Bronchial epithelial cell (primary cell): Measurements from ENCODE around the gene TMEM178B. TPM values are rescaled to one million over a fixed set of nuclear protein-coding genes. Genes with fewer than 3 reads are reported as not detected.

Source experiments
- DNase-seq: peaks from one replicate; pipeline ENCODE4 v3.0.0-alpha.2; 2010; ENCODE audit warnings: low read depth
- FAIRE-seq: peaks from 2 replicates; lab custom pipeline; 2011; peaks lifted over from hg19 to GRCh38; lab: Jason Lieb, UNC
- H3K27me3 ChIP-seq: 2 replicates; pipeline ENCODE4 v1.5.1; 2011; ENCODE audit warnings: low read length; ENCODE audit not compliant: control insufficient read depth, insufficient read depth
- H3K36me3 ChIP-seq: 2 replicates; pipeline ENCODE4 v1.5.1; 2011; ENCODE audit warnings: low read length; ENCODE audit not compliant: control insufficient read depth, insufficient read depth
- H3K4me3 ChIP-seq: 2 replicates; pipeline ENCODE4 v1.5.1; 2011; ENCODE audit warnings: mild to moderate bottlenecking, low read depth, low read length, control low read depth
- CTCF ChIP-seq: IDR thresholded peaks from 2 replicates; pipeline ENCODE4 v1.5.1; 2011; ENCODE audit warnings: mild to moderate bottlenecking, moderate library complexity, low read length, control low read depth, inconsistent platforms; ENCODE audit not compliant: insufficient read depth, severe bottlenecking
- total RNA-seq: library from RNA; depleted of rRNA; stranded (reverse); fragments of >200 nt; gene quantifications from 2 replicates; pipeline ENCODE4 v1.2.1, GENCODE V29; 2014

The TMEM178B gene
- total RNA-seq, 1 donor from 2014 or later, result under 0.01 TPM

GRCh38 chr7:141158561-141158960 lies 84.7 kb downstream of the TMEM178B start:
- H3K27me3 ChIP-seq, result no peaks in the 10 kb centered on the region
- no peaks in the 10 kb centered on the region for H3K36me3 ChIP-seq
- no peak overlapping the region for H3K4me3 ChIP-seq
- no peak for FAIRE-seq
- TF ChIP-seq CTCF, result no peak
- peak; percentile 60 for DNase-seq

- no peak for TF ChIP-seq CTCF
- FAIRE-seq, result no peak
- no peaks in the 10 kb centered on the region for H3K36me3 ChIP-seq
- no peaks in the 10 kb centered on the region for H3K27me3 ChIP-seq
- no peak for DNase-seq
- H3K4me3 ChIP-seq, result no peak overlapping the region
Measured at GRCh38 chr7:141160246-141160860, 86.5 kb downstream of the TMEM178B start.

- DNase-seq, result no peak
- Histone ChIP-seq H3K27me3 (no peaks in the 10 kb centered on the region), H3K4me3 (no peak overlapping the region), H3K36me3 (no peaks in the 10 kb centered on the region)
- peak; percentile 95 for FAIRE-seq
- no peak for TF ChIP-seq CTCF
Measured at GRCh38 chr7:141161550-141162535, 88.0 kb downstream of the TMEM178B start.

GRCh38 chr7:141165521-141165920 lies 91.7 kb downstream of the TMEM178B start:
- no peak for TF ChIP-seq CTCF
- Histone ChIP-seq H3K4me3 (no peak overlapping the region), H3K36me3 (no peaks in the 10 kb centered on the region), H3K27me3 (no peaks in the 10 kb centered on the region)
- no peak for FAIRE-seq
- DNase-seq, result no peak

- FAIRE-seq (no peak), DNase-seq (no peak)
- no peaks in the 10 kb centered on the region for H3K36me3 ChIP-seq
- TF ChIP-seq CTCF, result no peak
- no peak overlapping the region for H3K4me3 ChIP-seq
- H3K27me3 ChIP-seq, result no peaks in the 10 kb centered on the region
Measured at GRCh38 chr7:141166926-141167325, 93.1 kb downstream of the TMEM178B start.
